GM23338 (cell line): ENCODE measurements around the gene ARRB1. TPM values are rescaled to one million over a fixed set of nuclear protein-coding genes. Genes with fewer than 3 reads are reported as not detected.

ENCODE experiments used
- CREB1 ChIP-seq: fragments of 250-450 bp; sonication (Bioruptor Pico); IDR thresholded peaks from 2 replicates; pipeline ENCODE4 v1.5.0; 2020; ENCODE audit warnings: low read depth, mild to moderate bottlenecking, moderate library complexity
- EZH2 ChIP-seq: fragments of 200-600 bp; sonication (generic); IDR thresholded peaks from one replicate; pipeline ENCODE4 v1.8.0; 2017; ENCODE audit warnings: antibody characterized with exemption, mild to moderate bottlenecking, low read depth; ENCODE audit not compliant: unreplicated experiment
- EZH2phosphoT487 ChIP-seq: fragments of 200-600 bp; sonication (generic); IDR thresholded peaks from one replicate; pipeline ENCODE4 v1.8.1; 2018; ENCODE audit warnings: antibody characterized with exemption; ENCODE audit not compliant: unreplicated experiment
- ZNF114 ChIP-seq: fragments of 250-450 bp; sonication (Bioruptor Pico); IDR thresholded peaks from 2 replicates; pipeline ENCODE4 v1.5.0; 2020; ENCODE audit warnings: mild to moderate bottlenecking, moderate library complexity
- ZNF331 ChIP-seq: fragments of 250-450 bp; sonication (Bioruptor Pico); IDR thresholded peaks from 2 replicates; pipeline ENCODE4 v1.5.0; 2020; ENCODE audit warnings: low read depth, mild to moderate bottlenecking, moderate library complexity
- polyA plus RNA-seq: library from polyadenylated mRNA; unstranded; fragments of >200 nt; fragmentation: Nextera tagmentation; extraction: Ambion mirVana; gene quantifications from 2 replicates; pipeline ENCODE4 v1.2.1, GENCODE V29; 2016
- total RNA-seq: library from RNA; depleted of rRNA; stranded (reverse); fragments of >200 nt; shearing (Covaris generic); gene quantifications from 2 replicates; pipeline ENCODE4 v1.2.3, GENCODE V29; 2014
- TF ChIP-seq, protein P1 (sequence below): fragments of 250-450 bp; sonication (Bioruptor Pico); IDR thresholded peaks from 2 replicates; pipeline ENCODE4 v1.5.0; 2020; ENCODE audit warnings: mild to moderate bottlenecking, moderate library complexity
- TF ChIP-seq, protein P2 (sequence below): IDR thresholded peaks from 2 replicates; pipeline ENCODE4 v1.6.1; 2016; ENCODE audit warnings: antibody characterized with exemption

Gene ARRB1
- total and polyA plus RNA-seq, 2 experiments from 2014 or later, result 6.3 to 11.1 TPM

DNA sequence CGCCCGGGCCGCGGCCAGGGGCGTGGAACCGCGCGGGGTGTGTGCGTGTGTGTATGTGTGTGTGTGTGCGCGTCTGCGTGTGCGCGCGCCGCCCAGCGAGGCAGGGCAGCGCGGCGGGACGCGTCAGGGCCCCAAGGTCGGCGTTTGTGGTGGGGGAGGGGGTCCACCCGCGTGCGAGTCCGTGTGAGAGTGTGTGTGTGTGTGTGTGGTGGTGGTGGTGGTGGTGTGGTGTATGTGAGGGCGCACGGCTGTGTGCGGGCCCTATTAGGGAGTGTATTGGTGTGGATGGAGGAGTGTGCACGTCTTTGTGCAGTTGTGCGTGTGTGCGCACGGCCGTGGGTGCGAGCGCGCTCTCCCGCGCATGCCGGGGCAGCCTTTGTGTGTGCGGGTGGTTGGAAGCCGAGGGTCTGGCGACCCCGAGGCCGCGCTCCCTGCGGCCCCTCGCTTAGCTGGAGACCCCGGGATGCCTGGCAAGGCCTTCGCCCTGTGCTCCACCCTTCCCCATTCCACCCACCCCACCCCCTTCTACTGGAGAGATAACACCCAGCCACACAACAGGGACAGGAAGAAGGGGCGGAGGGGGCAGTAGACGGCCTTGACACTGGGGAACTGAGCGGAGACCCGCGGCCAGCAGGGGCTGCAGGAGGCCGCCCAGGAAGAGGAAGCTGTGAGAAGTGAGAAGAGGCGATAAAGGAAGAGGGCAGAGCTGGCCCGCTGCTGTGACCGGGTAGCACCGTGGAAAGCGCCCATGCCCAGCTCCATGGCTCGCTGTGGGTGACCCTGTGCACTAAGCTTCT lies 528 bp upstream of the ARRB1 start (continued):
- TF ChIP-seq, protein P1, sequence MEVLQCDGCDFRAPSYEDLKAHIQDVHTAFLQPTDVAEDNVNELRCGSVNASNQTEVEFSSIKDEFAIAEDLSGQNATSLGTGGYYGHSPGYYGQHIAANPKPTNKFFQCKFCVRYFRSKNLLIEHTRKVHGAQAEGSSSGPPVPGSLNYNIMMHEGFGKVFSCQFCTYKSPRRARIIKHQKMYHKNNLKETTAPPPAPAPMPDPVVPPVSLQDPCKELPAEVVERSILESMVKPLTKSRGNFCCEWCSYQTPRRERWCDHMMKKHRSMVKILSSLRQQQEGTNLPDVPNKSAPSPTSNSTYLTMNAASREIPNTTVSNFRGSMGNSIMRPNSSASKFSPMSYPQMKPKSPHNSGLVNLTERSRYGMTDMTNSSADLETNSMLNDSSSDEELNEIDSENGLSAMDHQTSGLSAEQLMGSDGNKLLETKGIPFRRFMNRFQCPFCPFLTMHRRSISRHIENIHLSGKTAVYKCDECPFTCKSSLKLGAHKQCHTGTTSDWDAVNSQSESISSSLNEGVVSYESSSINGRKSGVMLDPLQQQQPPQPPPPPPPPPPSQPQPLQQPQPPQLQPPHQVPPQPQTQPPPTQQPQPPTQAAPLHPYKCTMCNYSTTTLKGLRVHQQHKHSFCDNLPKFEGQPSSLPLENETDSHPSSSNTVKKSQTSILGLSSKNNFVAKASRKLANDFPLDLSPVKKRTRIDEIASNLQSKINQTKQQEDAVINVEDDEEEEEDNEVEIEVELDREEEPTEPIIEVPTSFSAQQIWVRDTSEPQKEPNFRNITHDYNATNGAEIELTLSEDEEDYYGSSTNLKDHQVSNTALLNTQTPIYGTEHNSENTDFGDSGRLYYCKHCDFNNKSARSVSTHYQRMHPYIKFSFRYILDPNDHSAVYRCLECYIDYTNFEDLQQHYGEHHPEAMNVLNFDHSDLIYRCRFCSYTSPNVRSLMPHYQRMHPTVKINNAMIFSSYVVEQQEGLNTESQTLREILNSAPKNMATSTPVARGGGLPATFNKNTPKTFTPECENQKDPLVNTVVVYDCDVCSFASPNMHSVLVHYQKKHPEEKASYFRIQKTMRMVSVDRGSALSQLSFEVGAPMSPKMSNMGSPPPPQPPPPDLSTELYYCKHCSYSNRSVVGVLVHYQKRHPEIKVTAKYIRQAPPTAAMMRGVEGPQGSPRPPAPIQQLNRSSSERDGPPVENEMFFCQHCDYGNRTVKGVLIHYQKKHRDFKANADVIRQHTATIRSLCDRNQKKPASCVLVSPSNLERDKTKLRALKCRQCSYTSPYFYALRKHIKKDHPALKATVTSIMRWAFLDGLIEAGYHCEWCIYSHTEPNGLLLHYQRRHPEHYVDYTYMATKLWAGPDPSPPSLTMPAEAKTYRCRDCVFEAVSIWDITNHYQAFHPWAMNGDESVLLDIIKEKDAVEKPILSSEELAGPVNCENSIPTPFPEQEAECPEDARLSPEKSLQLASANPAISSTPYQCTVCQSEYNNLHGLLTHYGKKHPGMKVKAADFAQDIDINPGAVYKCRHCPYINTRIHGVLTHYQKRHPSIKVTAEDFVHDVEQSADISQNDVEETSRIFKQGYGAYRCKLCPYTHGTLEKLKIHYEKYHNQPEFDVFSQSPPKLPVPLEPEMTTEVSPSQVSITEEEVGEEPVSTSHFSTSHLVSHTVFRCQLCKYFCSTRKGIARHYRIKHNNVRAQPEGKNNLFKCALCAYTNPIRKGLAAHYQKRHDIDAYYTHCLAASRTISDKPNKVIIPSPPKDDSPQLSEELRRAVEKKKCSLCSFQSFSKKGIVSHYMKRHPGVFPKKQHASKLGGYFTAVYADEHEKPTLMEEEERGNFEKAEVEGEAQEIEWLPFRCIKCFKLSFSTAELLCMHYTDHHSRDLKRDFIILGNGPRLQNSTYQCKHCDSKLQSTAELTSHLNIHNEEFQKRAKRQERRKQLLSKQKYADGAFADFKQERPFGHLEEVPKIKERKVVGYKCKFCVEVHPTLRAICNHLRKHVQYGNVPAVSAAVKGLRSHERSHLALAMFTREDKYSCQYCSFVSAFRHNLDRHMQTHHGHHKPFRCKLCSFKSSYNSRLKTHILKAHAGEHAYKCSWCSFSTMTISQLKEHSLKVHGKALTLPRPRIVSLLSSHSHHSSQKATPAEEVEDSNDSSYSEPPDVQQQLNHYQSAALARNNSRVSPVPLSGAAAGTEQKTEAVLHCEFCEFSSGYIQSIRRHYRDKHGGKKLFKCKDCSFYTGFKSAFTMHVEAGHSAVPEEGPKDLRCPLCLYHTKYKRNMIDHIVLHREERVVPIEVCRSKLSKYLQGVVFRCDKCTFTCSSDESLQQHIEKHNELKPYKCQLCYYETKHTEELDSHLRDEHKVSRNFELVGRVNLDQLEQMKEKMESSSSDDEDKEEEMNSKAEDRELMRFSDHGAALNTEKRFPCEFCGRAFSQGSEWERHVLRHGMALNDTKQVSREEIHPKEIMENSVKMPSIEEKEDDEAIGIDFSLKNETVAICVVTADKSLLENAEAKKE, result no peak
- TF ChIP-seq CREB1 (CRISPR knock-in tag) (no peak), ZNF331 (CRISPR knock-in tag) (no peak), EZH2phosphoT487 (no peak), EZH2 (no peak), ZNF114 (CRISPR knock-in tag) (no peak)
- TF ChIP-seq, protein P2, sequence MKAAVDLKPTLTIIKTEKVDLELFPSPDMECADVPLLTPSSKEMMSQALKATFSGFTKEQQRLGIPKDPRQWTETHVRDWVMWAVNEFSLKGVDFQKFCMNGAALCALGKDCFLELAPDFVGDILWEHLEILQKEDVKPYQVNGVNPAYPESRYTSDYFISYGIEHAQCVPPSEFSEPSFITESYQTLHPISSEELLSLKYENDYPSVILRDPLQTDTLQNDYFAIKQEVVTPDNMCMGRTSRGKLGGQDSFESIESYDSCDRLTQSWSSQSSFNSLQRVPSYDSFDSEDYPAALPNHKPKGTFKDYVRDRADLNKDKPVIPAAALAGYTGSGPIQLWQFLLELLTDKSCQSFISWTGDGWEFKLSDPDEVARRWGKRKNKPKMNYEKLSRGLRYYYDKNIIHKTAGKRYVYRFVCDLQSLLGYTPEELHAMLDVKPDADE, result no peak
